ENCODE data around the gene HSD17B4. TPM values are rescaled to one million over a fixed set of nuclear protein-coding genes. Genes with fewer than 3 reads are reported as not detected.

The HSD17B4 gene
- total RNA-seq, 4 donors from 2014 or later: 69.4 to 108 (median 97.2) TPM

DNA sequence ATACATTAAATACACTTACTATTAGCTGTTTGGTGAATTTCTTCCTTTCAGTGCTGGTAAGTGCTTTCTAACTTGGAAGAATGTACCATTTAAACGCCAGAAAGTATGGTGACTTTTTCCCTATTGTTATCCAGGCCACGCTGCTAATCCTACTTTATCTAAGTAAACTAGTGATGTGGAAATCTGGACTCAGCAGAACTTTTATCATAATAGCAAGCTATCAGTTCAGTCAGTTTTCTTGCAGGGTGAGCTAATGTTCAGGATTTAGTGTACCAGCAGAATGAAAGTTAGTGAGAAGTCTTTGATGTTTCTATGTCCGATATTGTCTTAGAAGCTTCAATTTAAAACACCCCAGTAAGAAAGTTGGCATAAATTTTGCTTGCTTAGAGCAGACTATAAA lies 72.2 kb downstream of the HSD17B4 start:
- no peaks in the 10 kb centered on the region for H3K27me3 ChIP-seq
- no peak overlapping the region for H3K27ac ChIP-seq
- no peak overlapping the region for H3K4me3 ChIP-seq
- WGBS, 2 donors (ENCODE audit: low coverage in 1 of 2): 20 to 41% methylated on average over 3 of the region's 3 CpGs
- H3K9me3 ChIP-seq: no peaks in the 10 kb centered on the region
- no peak for TF ChIP-seq EP300 (IDR thresholded peaks at IDR 0.05)
- TF ChIP-seq POLR2A (IDR thresholded peaks at IDR 0.05): no peak
- TF ChIP-seq, protein P1, sequence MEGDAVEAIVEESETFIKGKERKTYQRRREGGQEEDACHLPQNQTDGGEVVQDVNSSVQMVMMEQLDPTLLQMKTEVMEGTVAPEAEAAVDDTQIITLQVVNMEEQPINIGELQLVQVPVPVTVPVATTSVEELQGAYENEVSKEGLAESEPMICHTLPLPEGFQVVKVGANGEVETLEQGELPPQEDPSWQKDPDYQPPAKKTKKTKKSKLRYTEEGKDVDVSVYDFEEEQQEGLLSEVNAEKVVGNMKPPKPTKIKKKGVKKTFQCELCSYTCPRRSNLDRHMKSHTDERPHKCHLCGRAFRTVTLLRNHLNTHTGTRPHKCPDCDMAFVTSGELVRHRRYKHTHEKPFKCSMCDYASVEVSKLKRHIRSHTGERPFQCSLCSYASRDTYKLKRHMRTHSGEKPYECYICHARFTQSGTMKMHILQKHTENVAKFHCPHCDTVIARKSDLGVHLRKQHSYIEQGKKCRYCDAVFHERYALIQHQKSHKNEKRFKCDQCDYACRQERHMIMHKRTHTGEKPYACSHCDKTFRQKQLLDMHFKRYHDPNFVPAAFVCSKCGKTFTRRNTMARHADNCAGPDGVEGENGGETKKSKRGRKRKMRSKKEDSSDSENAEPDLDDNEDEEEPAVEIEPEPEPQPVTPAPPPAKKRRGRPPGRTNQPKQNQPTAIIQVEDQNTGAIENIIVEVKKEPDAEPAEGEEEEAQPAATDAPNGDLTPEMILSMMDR (IDR thresholded peaks at IDR 0.05): no peak
- TF ChIP-seq POLR2AphosphoS5 (IDR thresholded peaks at IDR 0.05): no peak
- ATAC-seq: no peak
- peaks cover 3 to 50% of the 10 kb centered on the region in 2 donors for H3K36me3 ChIP-seq
- H3K4me1 ChIP-seq: peaks cover 0 to 6% (median 0%) of the 10 kb centered on the region in 3 donors

DNA sequence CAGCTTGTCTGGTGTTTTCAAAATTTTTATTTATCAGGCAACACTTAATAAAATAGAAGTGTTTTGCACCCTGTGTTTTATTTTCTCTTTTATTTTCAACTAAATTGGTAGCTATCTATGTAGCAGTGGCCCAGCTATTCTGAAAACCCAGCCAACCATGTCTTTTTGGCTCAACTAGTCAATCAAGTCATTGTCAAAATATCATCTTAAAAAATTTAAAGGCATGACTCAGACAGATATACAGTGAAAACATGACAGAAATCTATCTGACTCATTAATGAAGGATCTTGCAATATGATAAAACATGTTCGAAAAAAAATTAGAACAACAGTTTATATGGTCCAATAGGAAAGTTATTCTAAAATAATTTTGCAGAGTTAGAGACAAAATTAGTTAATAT lies 75.1 kb downstream of the HSD17B4 start:
- no peak overlapping the region for H3K27ac ChIP-seq
- H3K36me3 ChIP-seq: peaks cover 3 to 59% of the 10 kb centered on the region in 2 donors
- no peaks in the 10 kb centered on the region for H3K27me3 ChIP-seq
- no peaks in the 10 kb centered on the region for H3K9me3 ChIP-seq
- peaks cover 0 to 6% (median 0%) of the 10 kb centered on the region in 3 donors for H3K4me1 ChIP-seq
- WGBS, 2 donors (ENCODE audit: low coverage in 1 of 2): 89 to 100% methylated on average over 1 of the region's 1 CpG
- no peak for ATAC-seq
- no peak for TF ChIP-seq POLR2AphosphoS5 (IDR thresholded peaks at IDR 0.05)
- TF ChIP-seq, protein P1 (IDR thresholded peaks at IDR 0.05): no peak
- TF ChIP-seq POLR2A (IDR thresholded peaks at IDR 0.05): no peak
- no peak for TF ChIP-seq EP300 (IDR thresholded peaks at IDR 0.05)
- H3K4me3 ChIP-seq: no peak overlapping the region

DNA sequence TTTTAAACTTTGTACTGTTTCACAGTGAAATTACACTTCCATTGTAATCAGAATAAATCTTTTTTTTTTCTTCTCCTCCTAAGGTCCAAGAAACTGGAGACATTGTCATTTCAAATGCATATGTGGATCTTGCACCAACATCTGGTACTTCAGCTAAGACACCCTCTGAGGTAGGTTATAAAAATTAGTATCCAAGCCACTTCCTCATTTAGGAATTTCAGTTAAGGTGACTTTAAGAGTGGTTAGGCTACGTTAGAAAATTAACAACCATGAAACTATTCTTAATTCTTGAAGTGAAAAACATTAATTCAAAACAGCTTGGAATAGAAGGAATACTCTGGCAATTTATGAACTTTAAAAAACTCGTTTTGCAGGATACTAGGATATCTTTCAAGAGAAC lies 77.5 kb downstream of the HSD17B4 start:
- WGBS, 2 donors (ENCODE audit: low coverage in 1 of 2): 85 to 93% methylated on average over 2 of the region's 2 CpGs
- no peak overlapping the region for H3K27ac ChIP-seq
- no peaks in the 10 kb centered on the region for H3K4me1 ChIP-seq
- TF ChIP-seq POLR2A (IDR thresholded peaks at IDR 0.05) (no peak), EP300 (IDR thresholded peaks at IDR 0.05) (no peak), POLR2AphosphoS5 (IDR thresholded peaks at IDR 0.05) (no peak)
- TF ChIP-seq, protein P1 (IDR thresholded peaks at IDR 0.05): no peak
- H3K27me3 ChIP-seq: no peaks in the 10 kb centered on the region
- no peaks in the 10 kb centered on the region for H3K9me3 ChIP-seq
- H3K4me3 ChIP-seq: no peak overlapping the region
- peaks cover 3 to 65% of the 10 kb centered on the region in 2 donors for H3K36me3 ChIP-seq
- no peak for ATAC-seq

GRCh38 chr5:119532637-119533036 lies 80.3 kb downstream of the HSD17B4 start:
- no peak for ATAC-seq
- no peak for TF ChIP-seq POLR2AphosphoS5 (IDR thresholded peaks at IDR 0.05)
- no peak for TF ChIP-seq EP300 (IDR thresholded peaks at IDR 0.05)
- TF ChIP-seq, protein P1 (IDR thresholded peaks at IDR 0.05): no peak
- no peak for TF ChIP-seq POLR2A (IDR thresholded peaks at IDR 0.05)
- 68 to 73% methylated on average over 3 of the region's 3 CpGs for WGBS, 2 donors (ENCODE audit: low coverage in 1 of 2)

DNA sequence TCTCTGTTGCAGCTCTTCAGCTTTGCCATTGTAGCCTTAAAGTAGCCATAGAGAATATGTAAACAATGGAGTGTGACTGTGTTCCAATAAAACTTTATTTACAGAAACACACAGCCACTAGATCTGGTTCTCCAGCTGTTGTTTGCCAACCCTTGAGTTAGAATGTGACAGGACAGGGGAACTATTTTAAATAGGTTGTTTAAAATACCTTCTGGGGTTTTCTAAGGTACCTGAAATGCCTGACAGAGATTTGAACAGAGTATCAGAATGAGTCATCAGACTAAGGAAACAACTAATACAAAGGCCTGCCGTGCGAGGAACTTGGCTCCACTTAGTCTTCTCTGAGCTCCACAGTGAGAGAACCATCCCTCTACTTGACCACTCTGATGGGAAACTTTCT lies 85.4 kb downstream of the HSD17B4 start:
- no peak for TF ChIP-seq EP300 (IDR thresholded peaks at IDR 0.05)
- TF ChIP-seq POLR2A (IDR thresholded peaks at IDR 0.05): no peak
- TF ChIP-seq POLR2AphosphoS5 (IDR thresholded peaks at IDR 0.05): no peak
- TF ChIP-seq, protein P1 (IDR thresholded peaks at IDR 0.05): no peak
- Histone ChIP-seq H3K36me3 (peaks cover 0 to 60% of the 10 kb centered on the region in 2 donors), H3K4me1 (no peaks in the 10 kb centered on the region), H3K4me3 (no peak overlapping the region), H3K9me3 (no peaks in the 10 kb centered on the region), H3K27me3 (no peaks in the 10 kb centered on the region), H3K27ac (no peak overlapping the region)
- no peak for ATAC-seq
- WGBS, 2 donors (ENCODE audit: low coverage in 1 of 2): 61% methylated on average over 2 of the region's 2 CpGs; no CpG with 5 or more reads in 1 of the 2 donors

More at GRCh38 chr5:119532637-119533036, 80.3 kb downstream of the HSD17B4 start:
- H3K4me3 ChIP-seq: no peak overlapping the region
- no peaks in the 10 kb centered on the region for H3K4me1 ChIP-seq
- H3K27me3 ChIP-seq: no peaks in the 10 kb centered on the region
- no peak overlapping the region for H3K27ac ChIP-seq
- H3K36me3 ChIP-seq: peaks cover 0 to 63% of the 10 kb centered on the region in 2 donors
- no peaks in the 10 kb centered on the region for H3K9me3 ChIP-seq
